Ishikawa (cell line): ENCODE measurements around the gene CHMP2A.

ENCODE experiments used
- CEBPB ChIP-seq: IDR thresholded peaks from 2 replicates; pipeline ENCODE4 v1.6.1; 2012
- CREB1 ChIP-seq: IDR thresholded peaks from 2 replicates; pipeline ENCODE4 v1.6.1; 2012; ENCODE audit warnings: low read depth
- EP300 ChIP-seq: IDR thresholded peaks from 2 replicates; pipeline ENCODE4 v1.6.1; 2012; ENCODE audit warnings: borderline replicate concordance
- FOXM1 ChIP-seq: IDR thresholded peaks from 2 replicates; pipeline ENCODE4 v1.6.1; 2012; ENCODE audit warnings: low read depth, borderline replicate concordance
- MAX ChIP-seq: IDR thresholded peaks from 2 replicates; pipeline ENCODE4 v1.6.1; 2012
- NFIC ChIP-seq: IDR thresholded peaks from 2 replicates; pipeline ENCODE4 v1.6.1; 2012
- RAD21 ChIP-seq: IDR thresholded peaks from 2 replicates; pipeline ENCODE4 v1.6.1; 2012; ENCODE audit warnings: low read depth
- TCF12 ChIP-seq: IDR thresholded peaks from 2 replicates; pipeline ENCODE4 v1.6.1; 2012; ENCODE audit warnings: low read depth
- YY1 ChIP-seq: IDR thresholded peaks from 2 replicates; pipeline ENCODE4 v1.6.1; 2012; ENCODE audit warnings: low read depth

GRCh38 chr19:58557221-58558065 is 2.5 kb upstream of the CHMP2A start:
- no peak for TF ChIP-seq TCF12
- no peak for TF ChIP-seq CREB1
- TF ChIP-seq NFIC, result no peak
- TF ChIP-seq MAX, result no peak
- TF ChIP-seq FOXM1, result no peak
- TF ChIP-seq EP300, result no peak
- TF ChIP-seq YY1, result no peak
- TF ChIP-seq CEBPB, result no peak
- no peak for TF ChIP-seq RAD21
